ENCODE data around the gene MAJIN.

Gene MAJIN

DNA sequence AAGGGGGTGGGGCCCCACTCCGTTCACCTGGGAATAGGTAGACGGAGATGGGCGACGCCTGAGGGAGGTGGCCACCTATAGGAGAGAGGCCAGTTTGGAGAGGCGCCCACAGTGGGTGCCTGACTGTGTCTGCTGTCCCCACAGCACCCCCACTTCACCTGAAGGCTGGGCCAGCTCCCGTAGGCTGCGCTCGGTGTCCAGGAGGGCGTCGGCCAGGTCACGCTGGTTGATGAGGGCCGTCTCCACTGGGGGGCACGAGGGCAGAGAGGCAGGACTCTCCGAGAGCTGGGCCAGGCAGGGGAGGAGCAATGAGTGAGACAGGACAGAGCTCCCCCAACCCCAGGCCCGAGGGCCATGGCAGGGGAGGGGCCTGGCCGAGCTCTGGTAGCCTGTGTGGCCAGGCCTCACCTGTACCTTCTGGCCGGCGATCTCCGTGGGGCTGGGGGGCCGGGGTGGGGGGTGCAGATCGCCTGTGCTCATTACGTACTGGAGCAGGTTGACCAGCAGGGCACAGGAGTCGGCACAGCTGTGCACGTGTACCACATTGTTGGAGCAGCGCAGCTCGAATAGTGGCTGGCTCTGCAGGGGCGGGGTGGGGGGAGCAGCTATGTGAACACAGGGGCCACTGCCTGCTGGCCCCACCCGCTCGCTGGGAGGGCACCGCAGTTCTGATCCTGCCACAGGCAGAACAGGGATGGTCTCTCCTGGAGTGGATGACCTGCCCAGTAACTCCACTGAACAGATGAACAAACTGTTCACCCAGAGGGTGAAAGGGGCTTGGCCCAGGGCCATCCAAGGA lies 69.6 kb downstream of the MAJIN start:
- Histone ChIP-seq H3K27ac (ENCODE audit: low read depth, low read length) (no peak overlapping the region), H3K36me3 (ENCODE audit: control insufficient read depth, insufficient read depth, low read length) (peaks cover 1% of the 10 kb centered on the region), H2BK120ac (ENCODE audit: low read depth, low read length) (no peak overlapping the region), H3K23ac (ENCODE audit: low read length) (no peak overlapping the region), H3K56ac (ENCODE audit: low read length) (no peak overlapping the region), H3K79me1 (ENCODE audit: low read length) (no peaks in the 10 kb centered on the region), H4K8ac (ENCODE audit: low read depth, low read length) (no peak overlapping the region), H3K27me3 (ENCODE audit: insufficient read depth, low read length, poor library complexity) (no peaks in the 10 kb centered on the region), H3K4me2 (ENCODE audit: low read length) (no peak overlapping the region), H3K4me1 (ENCODE audit: control insufficient read depth, low read depth, low read length) (no peaks in the 10 kb centered on the region), H2AK5ac (ENCODE audit: low read length) (no peak overlapping the region), H3K4ac (ENCODE audit: low read depth, low read length) (no peak overlapping the region), H3K9ac (ENCODE audit: low read length) (no peak overlapping the region), H3K4me3 (ENCODE audit: low read length) (no peak overlapping the region), H4K5ac (ENCODE audit: low read length) (no peak overlapping the region), H2BK5ac (ENCODE audit: low read length) (no peak overlapping the region), H3K79me2 (ENCODE audit: control insufficient read depth, insufficient read depth, low read length) (no peaks in the 10 kb centered on the region), H3K18ac (ENCODE audit: low read length) (no peak overlapping the region), H2BK15ac (replicated peaks; ENCODE audit: low read depth) (no peak overlapping the region)
- WGBS (ENCODE audit: extremely low coverage, insufficient coverage, low lambda C conversion rate), result no CpG with 5 or more reads among the region's 30 CpGs
- DNase-seq, result no peak

DNA sequence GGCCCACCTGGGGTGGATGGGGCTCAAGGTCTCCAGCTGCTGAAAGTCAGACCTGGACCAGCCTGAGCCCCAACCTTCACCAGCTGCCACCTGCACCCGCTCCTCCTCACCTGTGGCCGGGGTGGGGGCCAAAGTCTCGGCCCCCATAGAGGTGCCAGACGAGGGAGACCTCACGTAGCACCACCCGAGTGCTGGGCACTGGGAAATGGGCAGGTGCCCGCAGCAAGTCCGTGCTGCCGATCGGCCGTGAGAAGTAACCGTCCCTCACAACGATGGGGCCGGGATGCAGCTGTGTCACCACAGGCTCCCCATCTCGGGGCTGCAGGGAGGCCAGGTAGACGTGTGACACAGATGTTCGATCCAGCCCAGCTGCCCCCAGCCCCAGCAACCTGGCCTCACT lies 71.1 kb downstream of the MAJIN start:
- Histone ChIP-seq H3K79me2 (ENCODE audit: control insufficient read depth, insufficient read depth, low read length) (no peaks in the 10 kb centered on the region), H3K36me3 (ENCODE audit: control insufficient read depth, insufficient read depth, low read length) (peaks cover 3% of the 10 kb centered on the region), H2AK5ac (ENCODE audit: low read length) (no peak overlapping the region), H3K27ac (ENCODE audit: low read depth, low read length) (no peak overlapping the region), H4K5ac (ENCODE audit: low read length) (no peak overlapping the region), H3K18ac (ENCODE audit: low read length) (no peak overlapping the region), H3K4me2 (ENCODE audit: low read length) (no peak overlapping the region), H4K8ac (ENCODE audit: low read depth, low read length) (no peak overlapping the region), H2BK15ac (replicated peaks; ENCODE audit: low read depth) (no peak overlapping the region), H3K79me1 (ENCODE audit: low read length) (no peaks in the 10 kb centered on the region), H3K23ac (ENCODE audit: low read length) (no peak overlapping the region), H2BK120ac (ENCODE audit: low read depth, low read length) (no peak overlapping the region), H3K4me1 (ENCODE audit: control insufficient read depth, low read depth, low read length) (no peaks in the 10 kb centered on the region), H3K9ac (ENCODE audit: low read length) (no peak overlapping the region), H3K27me3 (ENCODE audit: insufficient read depth, low read length, poor library complexity) (no peaks in the 10 kb centered on the region), H3K4ac (ENCODE audit: low read depth, low read length) (no peak overlapping the region), H3K4me3 (ENCODE audit: low read length) (no peak overlapping the region), H2BK5ac (ENCODE audit: low read length) (no peak overlapping the region), H3K56ac (ENCODE audit: low read length) (no peak overlapping the region)
- no CpG with 5 or more reads among the region's 17 CpGs for WGBS (ENCODE audit: extremely low coverage, insufficient coverage, low lambda C conversion rate)
- DNase-seq, result no peak

DNA sequence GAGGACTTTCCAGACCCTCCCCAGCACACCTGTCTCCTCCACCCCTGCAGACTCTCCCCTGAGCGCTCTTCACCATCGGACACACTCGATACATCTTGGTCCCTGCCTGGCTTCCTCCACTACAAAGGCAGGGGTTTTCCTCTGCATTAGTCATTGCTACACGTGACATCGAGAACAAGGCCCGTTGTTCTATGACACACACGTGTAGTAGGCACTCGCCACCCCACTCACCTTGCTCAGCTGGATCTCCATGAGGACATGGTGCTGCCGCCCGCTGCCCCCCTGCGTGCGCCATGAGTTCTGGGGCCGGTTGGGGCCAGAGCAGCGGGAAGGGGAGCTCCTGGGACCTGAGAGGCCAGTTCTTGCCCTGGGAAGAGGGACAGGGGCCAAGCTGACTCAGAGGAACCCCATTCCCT lies 71.6 kb downstream of the MAJIN start:
- Histone ChIP-seq H3K4me1 (ENCODE audit: control insufficient read depth, low read depth, low read length) (no peaks in the 10 kb centered on the region), H2BK120ac (ENCODE audit: low read depth, low read length) (no peak overlapping the region), H2AK5ac (ENCODE audit: low read length) (no peak overlapping the region), H3K23ac (ENCODE audit: low read length) (no peak overlapping the region), H3K4me3 (ENCODE audit: low read length) (no peak overlapping the region), H3K27ac (ENCODE audit: low read depth, low read length) (no peak overlapping the region), H3K18ac (ENCODE audit: low read length) (no peak overlapping the region), H4K8ac (ENCODE audit: low read depth, low read length) (no peak overlapping the region), H2BK15ac (replicated peaks; ENCODE audit: low read depth) (no peak overlapping the region), H3K56ac (ENCODE audit: low read length) (no peak overlapping the region), H3K79me1 (ENCODE audit: low read length) (no peaks in the 10 kb centered on the region), H4K5ac (ENCODE audit: low read length) (no peak overlapping the region), H3K79me2 (ENCODE audit: control insufficient read depth, insufficient read depth, low read length) (no peaks in the 10 kb centered on the region), H3K9ac (ENCODE audit: low read length) (no peak overlapping the region), H3K27me3 (ENCODE audit: insufficient read depth, low read length, poor library complexity) (no peaks in the 10 kb centered on the region), H2BK5ac (ENCODE audit: low read length) (no peak overlapping the region), H3K36me3 (ENCODE audit: control insufficient read depth, insufficient read depth, low read length) (peaks cover 1% of the 10 kb centered on the region), H3K4me2 (ENCODE audit: low read length) (no peak overlapping the region), H3K4ac (ENCODE audit: low read depth, low read length) (no peak overlapping the region)
- whole genome bisulfite sequencing (ENCODE audit: extremely low coverage, insufficient coverage, low lambda C conversion rate), result no CpG with 5 or more reads among the region's 14 CpGs
- DNase-seq, result no peak

DNA sequence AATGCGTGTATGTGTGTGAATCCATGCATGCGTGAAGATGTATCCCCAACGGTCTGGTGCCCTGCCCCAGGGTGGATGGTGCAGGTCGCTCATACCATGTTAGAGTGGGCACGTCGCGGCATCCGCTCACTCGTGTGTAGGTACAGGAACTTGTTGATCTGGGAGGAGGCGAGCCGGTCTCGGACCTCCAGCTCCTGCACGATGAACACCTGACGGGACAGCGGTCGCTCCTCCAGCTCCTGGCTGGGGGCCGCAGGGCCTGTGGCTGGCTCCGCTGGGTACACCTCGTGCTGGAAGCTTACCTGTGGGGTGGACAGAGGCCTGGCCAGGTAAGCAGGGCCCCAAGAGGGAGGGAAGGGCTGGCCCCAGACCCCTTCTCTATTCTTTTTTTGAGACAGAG lies 73.4 kb downstream of the MAJIN start:
- Histone ChIP-seq H3K9ac (ENCODE audit: low read length) (no peak overlapping the region), H3K4me1 (ENCODE audit: control insufficient read depth, low read depth, low read length) (no peaks in the 10 kb centered on the region), H3K79me1 (ENCODE audit: low read length) (no peaks in the 10 kb centered on the region), H3K56ac (ENCODE audit: low read length) (no peak overlapping the region), H3K79me2 (ENCODE audit: control insufficient read depth, insufficient read depth, low read length) (no peaks in the 10 kb centered on the region), H2BK120ac (ENCODE audit: low read depth, low read length) (no peak overlapping the region), H3K36me3 (ENCODE audit: control insufficient read depth, insufficient read depth, low read length) (peaks cover 1% of the 10 kb centered on the region), H2AK5ac (ENCODE audit: low read length) (no peak overlapping the region), H2BK5ac (ENCODE audit: low read length) (no peak overlapping the region), H3K4me2 (ENCODE audit: low read length) (no peak overlapping the region), H3K23ac (ENCODE audit: low read length) (no peak overlapping the region), H3K27ac (ENCODE audit: low read depth, low read length) (no peak overlapping the region), H3K4ac (ENCODE audit: low read depth, low read length) (no peak overlapping the region), H4K8ac (ENCODE audit: low read depth, low read length) (no peak overlapping the region), H3K18ac (ENCODE audit: low read length) (no peak overlapping the region), H4K5ac (ENCODE audit: low read length) (no peak overlapping the region), H2BK15ac (replicated peaks; ENCODE audit: low read depth) (no peak overlapping the region), H3K27me3 (ENCODE audit: insufficient read depth, low read length, poor library complexity) (no peaks in the 10 kb centered on the region), H3K4me3 (ENCODE audit: low read length) (no peak overlapping the region)
- no CpG with 5 or more reads among the region's 19 CpGs for WGBS (ENCODE audit: extremely low coverage, insufficient coverage, low lambda C conversion rate)
- no peak for DNase-seq

DNA sequence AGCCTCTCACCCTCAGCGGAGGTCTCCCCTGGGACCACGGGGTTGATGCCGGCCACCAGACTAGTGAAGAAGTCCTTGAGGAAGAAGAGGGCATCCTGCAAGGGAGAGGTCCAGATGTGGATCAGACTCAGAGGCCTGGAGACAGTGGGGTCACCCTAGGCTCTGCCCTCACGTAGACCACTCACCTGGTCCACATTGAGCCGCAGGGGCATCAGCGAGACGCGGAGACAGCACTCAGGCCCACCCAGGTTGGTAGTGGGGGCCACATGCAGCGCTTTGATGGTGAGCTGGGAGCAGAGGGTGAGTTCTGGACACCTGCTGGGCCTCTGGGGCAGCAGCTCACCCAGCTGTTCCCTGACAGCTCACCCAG lies 73.8 kb downstream of the MAJIN start:
- H3K4me3 ChIP-seq (ENCODE audit: low read length), result no peak overlapping the region
- H2BK5ac ChIP-seq (ENCODE audit: low read length), result no peak overlapping the region
- no peak overlapping the region for H3K4me2 ChIP-seq (ENCODE audit: low read length)
- no peak overlapping the region for H3K9ac ChIP-seq (ENCODE audit: low read length)
- peaks cover 1% of the 10 kb centered on the region for H3K36me3 ChIP-seq (ENCODE audit: control insufficient read depth, insufficient read depth, low read length)
- no peak overlapping the region for H3K23ac ChIP-seq (ENCODE audit: low read length)
- no peak overlapping the region for H3K4ac ChIP-seq (ENCODE audit: low read depth, low read length)
- H4K5ac ChIP-seq (ENCODE audit: low read length), result no peak overlapping the region
- no peak overlapping the region for H3K18ac ChIP-seq (ENCODE audit: low read length)
- no peaks in the 10 kb centered on the region for H3K79me1 ChIP-seq (ENCODE audit: low read length)
- H3K79me2 ChIP-seq (ENCODE audit: control insufficient read depth, insufficient read depth, low read length), result no peaks in the 10 kb centered on the region
- no peak overlapping the region for H2BK15ac ChIP-seq (replicated peaks; ENCODE audit: low read depth)
- no peak overlapping the region for H2BK120ac ChIP-seq (ENCODE audit: low read depth, low read length)
- no peaks in the 10 kb centered on the region for H3K4me1 ChIP-seq (ENCODE audit: control insufficient read depth, low read depth, low read length)
- no peak overlapping the region for H3K27ac ChIP-seq (ENCODE audit: low read depth, low read length)
- H3K27me3 ChIP-seq (ENCODE audit: insufficient read depth, low read length, poor library complexity), result no peaks in the 10 kb centered on the region
- DNase-seq, result no peak
- H4K8ac ChIP-seq (ENCODE audit: low read depth, low read length), result no peak overlapping the region
- no CpG with 5 or more reads among the region's 9 CpGs for WGBS (ENCODE audit: extremely low coverage, insufficient coverage, low lambda C conversion rate)
- H3K56ac ChIP-seq (ENCODE audit: low read length), result no peak overlapping the region
- H2AK5ac ChIP-seq (ENCODE audit: low read length), result no peak overlapping the region

Data from mesendoderm (in vitro differentiated cells).